Measurements from ENCODE around the gene RASD2.
A peak's percentile ranks its signal among the peaks of the same experiment; 100 is the strongest.

The RASD2 gene

GRCh38 chr22:35522225-35523149 is 18.1 kb upstream of the RASD2 start:
- Histone ChIP-seq H3K27ac (ENCODE audit: low read length, poor library complexity, severe bottlenecking) (no peak overlapping the region), H2BK120ac (ENCODE audit: low read depth, low read length) (no peak overlapping the region), H3K23ac (ENCODE audit: low read length in 2 of 2) (no peak overlapping the region), H3K4ac (ENCODE audit: low read depth in 1 of 2, low read length in 2 of 2) (no peak overlapping the region), H4K8ac (ENCODE audit: low read length) (no peak overlapping the region), H3K4me3 (ENCODE audit: insufficient read depth in 1 of 2, low read depth in 1 of 2, low read length in 2 of 2) (no peak overlapping the region), H3K9ac (ENCODE audit: low read length) (no peak overlapping the region), H3K18ac (ENCODE audit: low read depth in 1 of 2, low read length in 2 of 2) (no peak overlapping the region), H3K79me1 (replicated peaks; ENCODE audit: low read length, poor library complexity, severe bottlenecking) (no peaks in the 10 kb centered on the region), H2AFZ (ENCODE audit: low read depth, low read length) (no peak overlapping the region), H3K9me3 (ENCODE audit: control insufficient read depth, low read length) (no peaks in the 10 kb centered on the region), H3K36me3 (ENCODE audit: control insufficient read depth in 1 of 2, insufficient read depth in 2 of 2, low read depth in 1 of 2, low read length in 2 of 2) (no peaks in the 10 kb centered on the region), H2AK5ac (ENCODE audit: low read length, severe bottlenecking) (no peak overlapping the region), H3K27me3 (ENCODE audit: control insufficient read depth in 1 of 2, insufficient read depth in 1 of 2, low read length in 2 of 2) (peaks cover 47 to 66% of the 10 kb centered on the region in 2 experiments), H2BK5ac (ENCODE audit: low read depth, low read length, poor library complexity, severe bottlenecking) (no peak overlapping the region), H3K4me1 (ENCODE audit: control insufficient read depth, insufficient read depth, low read depth, low read length) (no peaks in the 10 kb centered on the region), H3K14ac (ENCODE audit: low read length in 2 of 2) (no peak overlapping the region), H4K91ac (ENCODE audit: low read length) (peak overlapping the region; percentile 6), H2BK12ac (ENCODE audit: low read length in 2 of 2) (no peak overlapping the region), H2BK15ac (ENCODE audit: low read depth, poor library complexity, severe bottlenecking) (no peak overlapping the region), H3K4me2 (ENCODE audit: low read length, poor library complexity, severe bottlenecking) (no peak overlapping the region)
- no peak for DNase-seq
- WGBS, result 93% methylated on average over 11 of the region's 12 CpGs

GRCh38 chr22:35523167-35523947 is 17.3 kb upstream of the RASD2 start:
- no peak overlapping the region for H3K23ac ChIP-seq (ENCODE audit: low read length in 2 of 2)
- no peak overlapping the region for H2BK15ac ChIP-seq (ENCODE audit: low read depth, poor library complexity, severe bottlenecking)
- no peak overlapping the region for H4K8ac ChIP-seq (ENCODE audit: low read length)
- H3K4me1 ChIP-seq (ENCODE audit: control insufficient read depth, insufficient read depth, low read depth, low read length), result no peaks in the 10 kb centered on the region
- H3K27ac ChIP-seq (ENCODE audit: low read length, poor library complexity, severe bottlenecking), result no peak overlapping the region
- no peaks in the 10 kb centered on the region for H3K79me1 ChIP-seq (replicated peaks; ENCODE audit: low read length, poor library complexity, severe bottlenecking)
- H3K18ac ChIP-seq (ENCODE audit: low read depth in 1 of 2, low read length in 2 of 2), result no peak overlapping the region
- no peaks in the 10 kb centered on the region for H3K36me3 ChIP-seq (ENCODE audit: control insufficient read depth in 1 of 2, insufficient read depth in 2 of 2, low read depth in 1 of 2, low read length in 2 of 2)
- H3K9me3 ChIP-seq (ENCODE audit: control insufficient read depth, low read length), result no peaks in the 10 kb centered on the region
- no peak overlapping the region for H3K4me2 ChIP-seq (ENCODE audit: low read length, poor library complexity, severe bottlenecking)
- H3K14ac ChIP-seq (ENCODE audit: low read length in 2 of 2), result no peak overlapping the region
- H3K27me3 ChIP-seq (ENCODE audit: control insufficient read depth in 1 of 2, insufficient read depth in 1 of 2, low read length in 2 of 2), result peaks cover 38 to 60% of the 10 kb centered on the region in 2 experiments
- H4K91ac ChIP-seq (ENCODE audit: low read length), result peak overlapping the region; percentile 56
- H3K4ac ChIP-seq (ENCODE audit: low read depth in 1 of 2, low read length in 2 of 2), result no peak overlapping the region
- no peak overlapping the region for H2AFZ ChIP-seq (ENCODE audit: low read depth, low read length)
- H2BK120ac ChIP-seq (ENCODE audit: low read depth, low read length), result no peak overlapping the region
- no peak overlapping the region for H3K4me3 ChIP-seq (ENCODE audit: insufficient read depth in 1 of 2, low read depth in 1 of 2, low read length in 2 of 2)
- no peak overlapping the region for H2AK5ac ChIP-seq (ENCODE audit: low read length, severe bottlenecking)
- H3K9ac ChIP-seq (ENCODE audit: low read length), result no peak overlapping the region
- 79% methylated on average over 17 of the region's 17 CpGs for WGBS
- no peak for DNase-seq
- H2BK12ac ChIP-seq (ENCODE audit: low read length in 2 of 2), result no peak overlapping the region
- no peak overlapping the region for H2BK5ac ChIP-seq (ENCODE audit: low read depth, low read length, poor library complexity, severe bottlenecking)

DNA sequence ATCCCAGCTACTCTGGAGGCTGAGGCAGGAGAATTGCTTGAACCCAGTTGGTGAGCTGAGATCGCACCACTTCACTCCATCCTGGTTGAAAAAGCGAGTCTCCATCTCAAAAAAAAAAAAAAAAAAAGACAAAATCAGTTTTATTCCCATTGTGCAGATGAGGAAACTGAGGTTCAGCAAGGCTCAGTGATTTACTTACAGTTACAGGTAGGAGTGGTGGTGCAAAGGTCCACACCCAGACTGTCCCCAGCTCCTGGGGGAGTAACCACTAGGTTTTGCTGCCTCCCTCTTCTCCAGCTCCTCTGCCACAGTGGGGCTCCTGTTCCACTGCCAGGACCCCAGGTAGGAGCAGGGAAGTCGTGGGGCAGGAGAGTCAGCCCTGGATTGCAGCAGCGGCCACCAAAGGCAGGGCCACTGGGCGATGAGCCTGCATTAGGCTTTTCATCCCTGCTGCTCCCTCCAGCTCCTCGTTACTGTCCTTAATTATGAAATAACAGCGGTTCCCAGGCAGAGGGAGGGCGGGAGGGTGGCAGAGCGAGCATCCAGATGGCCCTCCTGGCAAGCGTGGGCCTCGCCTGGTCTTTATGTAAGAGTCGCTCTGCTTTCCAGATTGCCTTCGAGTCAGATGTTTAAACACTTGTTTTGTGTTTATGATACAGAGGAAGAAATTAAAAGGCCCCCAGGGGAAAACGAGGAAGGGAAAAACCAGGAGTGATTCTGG is 15.5 kb upstream of the RASD2 start:
- H3K27me3 ChIP-seq (ENCODE audit: control insufficient read depth in 1 of 2, insufficient read depth in 1 of 2, low read length in 2 of 2), result peaks cover 21 to 46% of the 10 kb centered on the region in 2 experiments
- no peak overlapping the region for H3K4me3 ChIP-seq (ENCODE audit: insufficient read depth in 1 of 2, low read depth in 1 of 2, low read length in 2 of 2)
- H3K4me1 ChIP-seq (ENCODE audit: control insufficient read depth, insufficient read depth, low read depth, low read length), result no peaks in the 10 kb centered on the region
- no peak overlapping the region for H3K14ac ChIP-seq (ENCODE audit: low read length in 2 of 2)
- H2AFZ ChIP-seq (ENCODE audit: low read depth, low read length), result no peak overlapping the region
- H4K91ac ChIP-seq (ENCODE audit: low read length), result peak overlapping the region; percentile 23
- no peak overlapping the region for H2BK5ac ChIP-seq (ENCODE audit: low read depth, low read length, poor library complexity, severe bottlenecking)
- no peak overlapping the region for H2BK15ac ChIP-seq (ENCODE audit: low read depth, poor library complexity, severe bottlenecking)
- DNase-seq, result peak; percentile 55
- peaks cover 4% of the 10 kb centered on the region for H3K9me3 ChIP-seq (ENCODE audit: control insufficient read depth, low read length)
- no peak overlapping the region for H3K4ac ChIP-seq (ENCODE audit: low read depth in 1 of 2, low read length in 2 of 2)
- no peak overlapping the region for H2BK12ac ChIP-seq (ENCODE audit: low read length in 2 of 2)
- H3K18ac ChIP-seq (ENCODE audit: low read depth in 1 of 2, low read length in 2 of 2), result peak overlapping the region in 1 of 2 experiments; percentile 40
- no peak overlapping the region for H2BK120ac ChIP-seq (ENCODE audit: low read depth, low read length)
- H3K9ac ChIP-seq (ENCODE audit: low read length), result no peak overlapping the region
- WGBS, result 56% methylated on average over 12 of the region's 14 CpGs
- no peaks in the 10 kb centered on the region for H3K79me1 ChIP-seq (replicated peaks; ENCODE audit: low read length, poor library complexity, severe bottlenecking)
- no peak overlapping the region for H3K23ac ChIP-seq (ENCODE audit: low read length in 2 of 2)
- H3K27ac ChIP-seq (ENCODE audit: low read length, poor library complexity, severe bottlenecking), result no peak overlapping the region
- no peak overlapping the region for H3K4me2 ChIP-seq (ENCODE audit: low read length, poor library complexity, severe bottlenecking)
- H2AK5ac ChIP-seq (ENCODE audit: low read length, severe bottlenecking), result no peak overlapping the region
- H3K36me3 ChIP-seq (ENCODE audit: control insufficient read depth in 1 of 2, insufficient read depth in 2 of 2, low read depth in 1 of 2, low read length in 2 of 2), result no peaks in the 10 kb centered on the region
- no peak overlapping the region for H4K8ac ChIP-seq (ENCODE audit: low read length)
